Measurements from ENCODE around the gene AQP3. TPM values are rescaled to one million over a fixed set of nuclear protein-coding genes. Genes with fewer than 3 reads are reported as not detected.

Gene AQP3
- total and polyA plus RNA-seq, 2 of the 8 experiments (the other 6 are each of a cell fraction or from before 2014, with no cell fraction given), result 2.6 to 7.6 TPM

- H2AFZ ChIP-seq (ENCODE audit: low read length), result no peak overlapping the region
- H4K8ac ChIP-seq (ENCODE audit: extremely low read depth, insufficient read depth, low read length), result no peak overlapping the region
- H3K9me3 ChIP-seq (ENCODE audit: insufficient read depth in 2 of 2, low read depth in 1 of 2, low read length in 1 of 2), result no peaks in the 10 kb centered on the region
- H3K18ac ChIP-seq (ENCODE audit: extremely low read depth, low read length), result no peak overlapping the region
- H2BK120ac ChIP-seq (replicated peaks; ENCODE audit: low read depth, low read length), result no peak overlapping the region
- H3K79me1 ChIP-seq (ENCODE audit: low read depth, low read length), result no peaks in the 10 kb centered on the region
- no peak overlapping the region for H3K14ac ChIP-seq (ENCODE audit: insufficient read length)
- WGBS, 2 experiments (ENCODE audit: extremely low coverage in 1 of 2, insufficient coverage in 1 of 2, insufficient read length in 1 of 2, insufficient replicate concordance in 2 of 2, low coverage in 1 of 2, low lambda C conversion rate in 2 of 2, missing lambda C conversion rate in 1 of 2), result 72% methylated on average over 11 of the region's 11 CpGs; no CpG with 5 or more reads in 1 of the 2 experiments
- H3K56ac ChIP-seq (replicated peaks; ENCODE audit: insufficient read length, low read depth, low read length), result no peak overlapping the region
- FAIRE-seq (no peak), DNase-seq (ENCODE audit: low read depth in 1 of 2, low spot score in 2 of 2) (no peak)
- H2BK15ac ChIP-seq (ENCODE audit: low read length), result 0 out of 2 replicates have a peak overlapping the region, but pooled peaks have one; percentile 61
- H2AK5ac ChIP-seq (ENCODE audit: low read depth, low read length), result no peak overlapping the region
- no peak overlapping the region; the same call in 1 of the 2 replicates for H2BK5ac ChIP-seq (ENCODE audit: low read depth, low read length)
- no peaks in the 10 kb centered on the region for H3K79me2 ChIP-seq (ENCODE audit: control insufficient read depth in 1 of 2, insufficient read depth in 2 of 2, low read length in 2 of 2)
- H3K4me3 ChIP-seq (ENCODE audit: extremely low read depth in 1 of 4, insufficient read depth in 2 of 4, low read depth in 3 of 4, low read length in 4 of 4), result no peak overlapping the region
- no peak overlapping the region for H3K23ac ChIP-seq (ENCODE audit: insufficient read length)
- H4K5ac ChIP-seq (ENCODE audit: insufficient read length, low read depth, low read length), result no peak overlapping the region
- CTCF ChIA-PET (ENCODE audit: partially characterized antibody), result interaction anchor here (1.3 to 21.6 kb wide), 5 partner anchors 21 to 71 kb away, joined by 3 to 358 read pairs (median 19); partner anchors contain the start of genes AQP7 and NOL6
- H3K36me3 ChIP-seq (ENCODE audit: control insufficient read depth in 2 of 4, insufficient read depth in 4 of 4, low read length in 3 of 4), result no peaks in the 10 kb centered on the region
- peaks cover 0 to 23% (median 12%) of the 10 kb centered on the region in 4 experiments; a peak in 5 of 7 replicates for H3K27me3 ChIP-seq (replicated peaks in 1 of 4; ENCODE audit: control insufficient read depth in 3 of 4, extremely low read depth in 1 of 4, insufficient read depth in 3 of 4, low read length in 3 of 4)
- peak overlapping the region; percentile 10 for H4K91ac ChIP-seq (replicated peaks; ENCODE audit: insufficient read length, low read length)
- peaks cover 10% of the 10 kb centered on the region; the same call in 1 of the 2 replicates for H3K23me2 ChIP-seq (ENCODE audit: low read depth, low read length)
- peaks cover 0 to 33% (median 16%) of the 10 kb centered on the region in 4 experiments; a peak in 5 of 7 replicates for H3K4me1 ChIP-seq (replicated peaks in 1 of 4; ENCODE audit: control insufficient read depth in 3 of 4, insufficient read depth in 4 of 4, low read length in 3 of 4)
- H3K4ac ChIP-seq (replicated peaks; ENCODE audit: insufficient read length, low read depth, low read length), result no peak overlapping the region
- no peak for TF ChIP-seq TAF7 (optimal IDR thresholded peaks at IDR 0.05; ENCODE audit: borderline replicate concordance, low read depth, low read length)
- TF ChIP-seq RAD21 (IDR thresholded peaks at IDR 0.05 in 1 of 2, conservative IDR thresholded peaks at IDR 0.05 in 1 of 2; ENCODE audit: low read depth in 2 of 2, low read length in 2 of 2), result peak in 1 of 2 experiments; percentile 7; a peak in 1 of 4 replicates
- POLR2A ChIA-PET (ENCODE audit: partially characterized antibody), result interaction anchor here (0.8 to 1.3 kb wide), 2 partner anchors 63 to 71 kb away, joined by 3 to 4 read pairs; no protein-coding TSS in a partner anchor
- no peak overlapping the region for H3K9ac ChIP-seq (replicated peaks in 1 of 4; ENCODE audit: extremely low read depth in 1 of 4, low read depth in 3 of 4, low read length in 3 of 4)
- H2BK20ac ChIP-seq (ENCODE audit: low read length), result no peak overlapping the region
- H4K20me1 ChIP-seq (replicated peaks in 1 of 2; ENCODE audit: control insufficient read depth in 1 of 2, insufficient read depth in 2 of 2, low read length in 2 of 2), result no peaks in the 10 kb centered on the region
- H3K4me2 ChIP-seq (ENCODE audit: insufficient read depth in 1 of 2, low read depth in 2 of 2, low read length in 2 of 2), result peak overlapping the region in 1 of 2 experiments; percentile 11; a peak in 2 of 4 replicates
- no peak overlapping the region for H3K27ac ChIP-seq (ENCODE audit: low read depth, low read length)
- H2BK12ac ChIP-seq (ENCODE audit: low read depth, low read length), result no peak overlapping the region
Observed at GRCh38 chr9:33445389-33446239, 1.8 kb downstream of the AQP3 start.
